ENCODE measurements around the gene ATP2B3.

DNA sequence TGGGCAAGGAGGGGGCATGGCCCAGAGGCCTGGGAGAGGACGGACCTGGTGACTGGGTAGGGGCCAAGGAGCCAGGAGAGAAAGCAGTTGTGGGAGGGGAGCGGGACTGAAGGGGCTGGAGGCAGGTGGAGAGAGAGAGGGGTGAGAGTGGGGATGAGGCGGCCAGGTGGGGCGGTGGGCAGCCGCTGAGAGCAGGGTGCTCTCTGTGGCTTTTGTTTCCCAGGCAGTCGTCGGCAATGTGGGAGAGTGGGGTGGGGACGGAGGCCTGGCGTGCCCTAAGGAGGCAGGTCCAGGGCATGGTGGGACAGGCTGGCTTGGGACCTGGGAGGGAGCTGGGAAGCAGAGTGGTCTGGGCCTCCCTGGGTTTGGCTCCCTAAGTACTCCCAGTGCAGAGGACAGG is 3.2 kb upstream of the ATP2B3 start:
- TF ChIP-seq, protein P1, sequence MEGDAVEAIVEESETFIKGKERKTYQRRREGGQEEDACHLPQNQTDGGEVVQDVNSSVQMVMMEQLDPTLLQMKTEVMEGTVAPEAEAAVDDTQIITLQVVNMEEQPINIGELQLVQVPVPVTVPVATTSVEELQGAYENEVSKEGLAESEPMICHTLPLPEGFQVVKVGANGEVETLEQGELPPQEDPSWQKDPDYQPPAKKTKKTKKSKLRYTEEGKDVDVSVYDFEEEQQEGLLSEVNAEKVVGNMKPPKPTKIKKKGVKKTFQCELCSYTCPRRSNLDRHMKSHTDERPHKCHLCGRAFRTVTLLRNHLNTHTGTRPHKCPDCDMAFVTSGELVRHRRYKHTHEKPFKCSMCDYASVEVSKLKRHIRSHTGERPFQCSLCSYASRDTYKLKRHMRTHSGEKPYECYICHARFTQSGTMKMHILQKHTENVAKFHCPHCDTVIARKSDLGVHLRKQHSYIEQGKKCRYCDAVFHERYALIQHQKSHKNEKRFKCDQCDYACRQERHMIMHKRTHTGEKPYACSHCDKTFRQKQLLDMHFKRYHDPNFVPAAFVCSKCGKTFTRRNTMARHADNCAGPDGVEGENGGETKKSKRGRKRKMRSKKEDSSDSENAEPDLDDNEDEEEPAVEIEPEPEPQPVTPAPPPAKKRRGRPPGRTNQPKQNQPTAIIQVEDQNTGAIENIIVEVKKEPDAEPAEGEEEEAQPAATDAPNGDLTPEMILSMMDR (IDR thresholded peaks at IDR 0.05): no peak
- TF ChIP-seq POLR2A (IDR thresholded peaks at IDR 0.05): no peak

Measured in heart left ventricle (tissue), 13 donors.